GM12891 (cell line): ENCODE measurements around the gene KLHL40.

Experiments
- POLR2AphosphoS5 ChIP-seq: IDR thresholded peaks from 2 replicates; pipeline ENCODE4 v1.6.1; 2011; ENCODE audit warnings: low read depth, low read length, control low read depth
- SPI1 ChIP-seq: IDR thresholded peaks from 2 replicates; pipeline ENCODE4 v1.6.1; 2011; ENCODE audit warnings: low read depth, low read length, control low read depth

DNA sequence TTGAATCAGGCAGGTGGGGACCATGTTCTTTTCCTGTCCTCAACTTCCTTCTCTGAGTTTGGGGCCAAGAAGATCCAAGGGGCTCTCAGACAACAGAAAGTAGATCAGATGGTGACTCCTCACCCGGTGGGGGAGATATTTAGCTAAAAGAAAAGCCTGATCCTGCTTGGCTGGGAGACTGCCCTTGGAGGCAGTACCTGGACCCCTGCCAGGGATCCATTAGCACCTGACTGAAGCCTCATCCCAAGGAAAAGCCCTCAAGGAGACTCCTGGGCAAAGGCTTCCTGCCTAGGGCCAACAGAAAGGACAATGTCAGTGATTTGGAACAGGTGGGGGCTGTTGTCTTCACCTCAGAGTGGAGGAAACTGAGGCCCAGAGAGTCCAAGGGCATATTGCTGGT, 50.7 kb downstream of the KLHL40 start:
- no peak for TF ChIP-seq SPI1
- TF ChIP-seq POLR2AphosphoS5, result no peak
